Duodenal mucosa (tissue), 2 donors: Measurements from ENCODE around the gene MAOB.

ENCODE experiments used
- H3K27ac ChIP-seq: one replicate; pipeline ENCODE4 v1.7.0; 2013; ENCODE audit warnings: low read depth, low read length
- H3K27me3 ChIP-seq, 2 donors: one replicate each; pipeline ENCODE4 v1.7.0; 2013; ENCODE audit warnings: low read length in 2 of 2, control low read depth in 1 of 2; ENCODE audit not compliant: insufficient read depth in 2 of 2, control insufficient read depth in 1 of 2
- H3K36me3 ChIP-seq, 2 donors: one replicate each; pipeline ENCODE4 v1.7.0; 2013; ENCODE audit warnings: low read length in 2 of 2, control low read depth in 1 of 2; ENCODE audit not compliant: insufficient read depth in 2 of 2, control insufficient read depth in 1 of 2
- H3K4me1 ChIP-seq, 2 donors: one replicate each; pipeline ENCODE4 v1.7.0; 2013; ENCODE audit warnings: low read length in 2 of 2, control low read depth in 1 of 2; ENCODE audit not compliant: insufficient read depth in 2 of 2, control insufficient read depth in 1 of 2
- H3K4me3 ChIP-seq, 2 donors: one replicate each; pipeline ENCODE4 v1.7.0; 2013; ENCODE audit warnings: low read length in 2 of 2, low read depth in 1 of 2
- H3K9ac ChIP-seq, 2 donors: one replicate each; pipeline ENCODE4 v1.7.0; 2013; ENCODE audit warnings: low read length in 2 of 2, low read depth in 1 of 2
- H3K9me3 ChIP-seq, 2 donors: one replicate each; pipeline ENCODE4 v1.7.0; 2013; ENCODE audit warnings: low read length in 2 of 2, control low read depth in 1 of 2; ENCODE audit not compliant: control insufficient read depth in 1 of 2

MAOB gene

GRCh38 chrX:43720961-43721360, 161.3 kb downstream of the MAOB start:
- Histone ChIP-seq H3K9ac (no peak overlapping the region), H3K9me3 (no peaks in the 10 kb centered on the region)

GRCh38 chrX:43720082-43720481, 162.2 kb downstream of the MAOB start:
- no peak overlapping the region for H3K27ac ChIP-seq
- peaks cover 19 to 57% of the 10 kb centered on the region in 2 donors for H3K36me3 ChIP-seq
- no peaks in the 10 kb centered on the region for H3K9me3 ChIP-seq

More at GRCh38 chrX:43720961-43721360, 161.3 kb downstream of the MAOB start:
- no peaks in the 10 kb centered on the region for H3K27me3 ChIP-seq
- H3K4me3 ChIP-seq, result no peak overlapping the region
- H3K27ac ChIP-seq, result no peak overlapping the region
- peaks cover 14 to 48% of the 10 kb centered on the region in 2 donors for H3K36me3 ChIP-seq
- no peaks in the 10 kb centered on the region for H3K4me1 ChIP-seq

GRCh38 chrX:43718956-43719355, 163.3 kb downstream of the MAOB start:
- Histone ChIP-seq H3K36me3 (peaks cover 20 to 62% of the 10 kb centered on the region in 2 donors), H3K27ac (no peak overlapping the region), H3K9me3 (no peaks in the 10 kb centered on the region), H3K4me3 (no peak overlapping the region), H3K4me1 (no peaks in the 10 kb centered on the region), H3K27me3 (no peaks in the 10 kb centered on the region), H3K9ac (no peak overlapping the region)

More at GRCh38 chrX:43720082-43720481, 162.2 kb downstream of the MAOB start:
- Histone ChIP-seq H3K4me3 (no peak overlapping the region), H3K4me1 (no peaks in the 10 kb centered on the region), H3K27me3 (no peaks in the 10 kb centered on the region), H3K9ac (no peak overlapping the region)

- H3K9ac ChIP-seq, result no peak overlapping the region
- H3K4me1 ChIP-seq, result no peaks in the 10 kb centered on the region
- no peaks in the 10 kb centered on the region for H3K27me3 ChIP-seq
- H3K36me3 ChIP-seq, result peaks cover 24 to 66% of the 10 kb centered on the region in 2 donors
- no peak overlapping the region for H3K27ac ChIP-seq
- no peaks in the 10 kb centered on the region for H3K9me3 ChIP-seq
- H3K4me3 ChIP-seq, result no peak overlapping the region
Measured at GRCh38 chrX:43718546-43718945, 163.7 kb downstream of the MAOB start.

GRCh38 chrX:43718081-43718480, 164.2 kb downstream of the MAOB start:
- H3K27ac ChIP-seq, result no peak overlapping the region
- H3K9me3 ChIP-seq, result no peaks in the 10 kb centered on the region
- H3K27me3 ChIP-seq, result no peaks in the 10 kb centered on the region
- peaks cover 27 to 69% of the 10 kb centered on the region in 2 donors for H3K36me3 ChIP-seq
- no peak overlapping the region for H3K9ac ChIP-seq
- no peaks in the 10 kb centered on the region for H3K4me1 ChIP-seq
- H3K4me3 ChIP-seq, result no peak overlapping the region

- H3K27ac ChIP-seq, result no peak overlapping the region
- no peaks in the 10 kb centered on the region for H3K9me3 ChIP-seq
Measured at GRCh38 chrX:43717161-43717560, 165.1 kb downstream of the MAOB start.

GRCh38 chrX:43716696-43717095, 165.6 kb downstream of the MAOB start:
- Histone ChIP-seq H3K4me3 (no peak overlapping the region), H3K9ac (no peak overlapping the region), H3K9me3 (no peaks in the 10 kb centered on the region), H3K27ac (no peak overlapping the region), H3K36me3 (peaks cover 32 to 83% of the 10 kb centered on the region in 2 donors), H3K27me3 (no peaks in the 10 kb centered on the region), H3K4me1 (no peaks in the 10 kb centered on the region)

More at GRCh38 chrX:43717161-43717560, 165.1 kb downstream of the MAOB start:
- Histone ChIP-seq H3K4me1 (no peaks in the 10 kb centered on the region), H3K36me3 (peaks cover 28 to 78% of the 10 kb centered on the region in 2 donors), H3K4me3 (no peak overlapping the region), H3K9ac (no peak overlapping the region), H3K27me3 (no peaks in the 10 kb centered on the region)
